Measurements from ENCODE around the gene NPIPA2. TPM values are rescaled to one million over a fixed set of nuclear protein-coding genes. Genes with fewer than 3 reads are reported as not detected.

NPIPA2 gene
- total RNA-seq (2014; rRNA removed; shearing (Covaris generic)), result 3.7 and 4.7 TPM in 2 replicates

GRCh38 chr16:14742273-14743128 is at the start of gene NPIPA2:
NPIPA2 (plus strand) TSS chr16:14742533; CDS start chr16:14748066, 5,533 bp downstream.

GRCh38 chr16:14694129-14694528 is 48.2 kb upstream of the NPIPA2 start, which contains the start of gene PLA2G10:
PLA2G10 (minus strand) TSS chr16:14694308; CDS start chr16:14694229, 79 bp downstream.

GRCh38 chr16:14703156-14704011 is 38.9 kb upstream of the NPIPA2 start, which contains the start of gene NPIPA3:
NPIPA3 (plus strand) TSS chr16:14703411; CDS start chr16:14708944, 5,533 bp downstream.

Other genes starting within 250 kb of the NPIPA2 start
- gene PARN, start 112.3 kb upstream of the NPIPA2 start, total RNA-seq (2014; rRNA removed; shearing (Covaris generic)), result 40.4 and 41.8 TPM in 2 replicates
- 81.8 and 96.3 TPM in 2 replicates for gene BFAR, start 109.6 kb upstream of the NPIPA2 start, total RNA-seq (2014; rRNA removed; shearing (Covaris generic))
- gene PLA2G10, start 48.2 kb upstream of the NPIPA2 start, total RNA-seq (2014; rRNA removed; shearing (Covaris generic)), result not detected in 2 replicates
- 3.7 and 4.7 TPM in 2 replicates for gene NPIPA3, start 39.1 kb upstream of the NPIPA2 start, total RNA-seq (2014; rRNA removed; shearing (Covaris generic))
- gene NOMO1, start 91.2 kb downstream of the NPIPA2 start, total RNA-seq (2014; rRNA removed; shearing (Covaris generic)), result 87.1 and 87.7 TPM in 2 replicates
- gene NPIPA1, start 194.9 kb downstream of the NPIPA2 start, total RNA-seq (2014; rRNA removed; shearing (Covaris generic)), result 52.4 and 58.4 TPM in 2 replicates
- 45.7 and 50.3 TPM in 2 replicates for gene PDXDC1, start 232.5 kb downstream of the NPIPA2 start, total RNA-seq (2014; rRNA removed; shearing (Covaris generic))